ENCODE results near the gene DCHS2.

The DCHS2 gene

DNA sequence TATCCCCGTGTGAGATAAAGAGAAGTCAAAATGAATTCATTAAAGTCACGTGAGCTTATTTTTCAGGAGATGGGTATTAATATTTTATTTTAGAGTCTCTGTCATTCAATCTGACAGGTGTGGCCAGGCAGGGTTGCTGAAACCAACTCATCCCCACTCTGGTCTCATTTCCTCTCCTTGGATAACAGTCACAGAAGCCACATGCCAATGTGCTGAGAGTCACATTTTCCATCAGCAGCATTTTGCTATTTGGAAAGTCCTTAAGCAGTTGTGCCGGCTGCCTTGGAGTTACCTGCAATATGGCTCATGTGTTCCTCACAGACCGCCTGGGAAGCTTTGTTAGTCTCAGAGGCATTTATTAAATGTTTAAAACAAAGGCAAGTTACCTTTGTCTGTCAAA is 302.3 kb downstream of the DCHS2 start:
- no peak for FAIRE-seq

DNA sequence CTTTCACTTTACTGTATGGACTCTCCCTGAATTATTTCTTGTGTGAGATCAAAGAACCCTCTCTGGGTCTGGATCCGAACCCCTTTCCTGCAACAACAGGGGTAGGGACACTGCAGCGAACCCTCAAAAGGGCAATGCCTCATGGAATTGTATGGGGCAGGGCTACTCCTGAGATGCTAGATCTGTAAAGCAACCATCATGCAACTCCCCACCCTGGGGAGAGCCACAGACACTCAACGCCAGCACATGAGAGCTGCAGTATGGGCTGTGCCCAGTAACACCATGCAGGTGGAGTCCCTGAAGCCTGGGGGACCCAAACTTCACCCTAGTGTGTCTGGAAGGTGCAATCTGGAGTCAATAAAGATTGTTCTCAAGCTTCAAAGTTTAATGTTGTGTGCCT is 304.7 kb downstream of the DCHS2 start:
- FAIRE-seq = no peak

DNA sequence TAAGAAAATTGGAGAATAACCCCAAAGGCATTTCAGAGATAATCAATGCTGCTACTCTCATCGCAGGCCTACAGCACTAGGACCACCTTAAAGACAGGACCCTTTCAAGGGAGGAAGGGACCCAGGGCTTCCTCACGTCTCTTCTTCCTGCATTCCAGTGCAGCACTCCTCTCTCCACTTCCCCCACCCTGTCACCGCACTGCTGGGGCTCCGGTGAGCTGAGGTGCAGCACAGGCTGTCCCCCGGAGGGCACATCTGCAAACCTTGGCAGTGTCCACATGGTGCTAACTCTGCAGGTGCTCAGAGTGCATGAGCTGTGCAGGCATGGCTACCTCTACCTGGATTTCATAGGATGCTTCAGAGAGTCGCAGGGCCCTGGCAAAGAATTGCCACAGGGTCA is 305.6 kb downstream of the DCHS2 start:
- FAIRE-seq = no peak

DNA sequence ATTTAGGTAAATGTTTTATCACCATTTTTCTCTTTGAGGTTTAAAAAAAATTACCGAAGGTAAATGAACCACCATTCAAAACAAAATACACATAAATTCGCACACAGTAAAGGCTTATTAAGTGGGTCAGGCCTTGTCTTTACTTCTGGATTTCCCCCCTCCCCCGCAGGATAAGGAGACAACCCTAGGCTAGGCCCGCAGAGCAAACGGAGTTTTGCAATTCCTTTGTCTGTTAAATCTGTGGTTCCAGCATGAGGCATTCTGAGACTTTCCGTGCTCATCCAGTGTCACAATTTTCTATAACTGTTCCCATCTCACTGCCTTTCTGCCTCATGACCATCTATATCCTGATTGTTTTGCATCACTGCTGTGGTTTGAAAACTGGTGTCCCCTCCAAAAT is 307.4 kb downstream of the DCHS2 start:
- no peak for FAIRE-seq

DNA sequence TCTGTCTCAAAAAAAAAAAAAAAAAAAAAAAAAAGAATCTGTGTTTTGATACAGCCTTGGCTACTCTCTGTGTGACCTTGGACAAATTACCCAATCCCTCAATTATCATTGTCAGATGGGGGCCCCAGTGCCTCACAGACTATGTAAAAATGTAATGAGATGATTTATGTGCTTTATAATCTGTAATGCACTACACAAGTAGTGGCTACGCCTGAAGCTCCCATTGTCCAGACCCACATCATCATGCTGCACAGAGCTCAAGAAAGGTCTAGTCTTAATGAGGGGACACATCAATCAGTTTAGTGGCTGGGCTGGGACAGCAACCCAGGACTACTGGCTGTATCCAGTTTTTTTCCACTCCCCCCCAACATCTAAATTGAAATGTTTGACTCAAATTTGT is 308.3 kb downstream of the DCHS2 start:
- FAIRE-seq = no peak
